HepG2 (cell line): ENCODE data around the gene ARFGAP1. TPM values are rescaled to one million over a fixed set of nuclear protein-coding genes. Genes with fewer than 3 reads are reported as not detected.

ENCODE experiments used
- BHLHE40 ChIP-seq: IDR thresholded peaks from 2 replicates; pipeline ENCODE4 v1.6.1; 2011; ENCODE audit warnings: low read length, improper control_type of control experiment
- CREB1 ChIP-seq, 2 experiments: fragments of 450-650 bp in 1 of 2; IDR thresholded peaks; 2 replicates each; pipeline ENCODE4 v1.6.1; 2016 to 2017; ENCODE audit warnings: control low read depth in 1 of 2, mild to moderate bottlenecking in 1 of 2, missing compliant biosample characterization in 1 of 2, missing genetic modification characterization in 1 of 2
- FOSL2 ChIP-seq: sonication (generic); formaldehyde crosslinking; IDR thresholded peaks from 2 replicates; pipeline ENCODE4 v1.4.0; 2020; ENCODE audit warnings: missing genetic modification reagents
- GABPA ChIP-seq, 2 experiments: IDR thresholded peaks; 2 replicates each; pipeline ENCODE4 v1.6.1; 2011 to 2016; ENCODE audit warnings: low read depth in 2 of 2, low read length in 1 of 2, missing biosample characterization in 1 of 2, missing genetic modification characterization in 1 of 2
- GABPB1 ChIP-seq: IDR thresholded peaks from 2 replicates; pipeline ENCODE4 v1.6.1; 2016; ENCODE audit warnings: mild to moderate bottlenecking, missing genetic modification reagents, moderate library complexity, missing compliant biosample characterization
- GATAD1 ChIP-seq: IDR thresholded peaks from 2 replicates; pipeline ENCODE4 v1.6.1; 2016; ENCODE audit warnings: missing genetic modification reagents, missing compliant biosample characterization
- HDAC6 ChIP-seq: fragments of 200-600 bp; sonication (generic); IDR thresholded peaks from 2 replicates; pipeline ENCODE4 v1.7.0; 2017; ENCODE audit warnings: mild to moderate bottlenecking, antibody characterized with exemption, low read length, low read depth
- HES4 ChIP-seq: sonication (generic); formaldehyde crosslinking; IDR thresholded peaks from 2 replicates; pipeline ENCODE4 v1.9.0; 2021; ENCODE audit warnings: mild to moderate bottlenecking, missing genetic modification reagents, borderline replicate concordance
- HMGXB4 ChIP-seq, 2 experiments: sonication (generic) in 1 of 2; formaldehyde crosslinking in 1 of 2; IDR thresholded peaks; 2 replicates each; pipeline versions ENCODE4 v1.4.0 to v1.6.1; 2018 to 2020; ENCODE audit warnings: missing genetic modification reagents in 2 of 2, borderline replicate concordance in 1 of 2, low read depth in 1 of 2, mild to moderate bottlenecking in 1 of 2, missing biosample characterization in 1 of 2
- ISX ChIP-seq: sonication (generic); formaldehyde crosslinking; conservative IDR thresholded peaks from 2 replicates; pipeline ENCODE4 v1.5.0; 2020; ENCODE audit warnings: missing genetic modification reagents
- KDM2A ChIP-seq: sonication (generic); formaldehyde crosslinking; IDR thresholded peaks from 2 replicates; pipeline ENCODE4 v1.4.0; 2020; ENCODE audit warnings: low read depth, missing genetic modification reagents, borderline replicate concordance
- MAZ ChIP-seq, 2 experiments: sonication (generic) in 1 of 2; formaldehyde crosslinking in 1 of 2; IDR thresholded peaks; 2 replicates each; pipeline versions ENCODE4 v1.5.0 to v1.6.1; 2012 to 2020; ENCODE audit warnings: low read depth in 2 of 2, mild to moderate bottlenecking in 2 of 2, borderline replicate concordance in 1 of 2, improper control_type of control experiment in 1 of 2, low read length in 1 of 2, missing genetic modification reagents in 1 of 2, moderate library complexity in 1 of 2
- MEF2D ChIP-seq: sonication (generic); formaldehyde crosslinking; IDR thresholded peaks from 2 replicates; pipeline ENCODE4 v1.5.1; 2020; ENCODE audit warnings: mild to moderate bottlenecking, missing genetic modification reagents
- RFX5 ChIP-seq: IDR thresholded peaks from 2 replicates; pipeline ENCODE4 v1.6.1; 2011; ENCODE audit warnings: low read depth, low read length, improper control_type of control experiment
- STAG1 ChIP-seq: sonication (generic); formaldehyde crosslinking; IDR thresholded peaks from 2 replicates; pipeline ENCODE4 v1.4.0; 2020; ENCODE audit warnings: missing genetic modification reagents
- USF2 ChIP-seq, 2 experiments: sonication (generic) in 1 of 2; formaldehyde crosslinking in 1 of 2; IDR thresholded peaks; 2 replicates each; pipeline versions ENCODE4 v1.5.1 to v1.6.1; 2011 to 2020; ENCODE audit warnings: borderline replicate concordance in 1 of 2, low read depth in 1 of 2, low read length in 1 of 2, mild to moderate bottlenecking in 1 of 2, missing genetic modification reagents in 1 of 2, moderate library complexity in 1 of 2
- YEATS2 ChIP-seq: sonication (generic); formaldehyde crosslinking; IDR thresholded peaks from 2 replicates; pipeline ENCODE4 v1.4.0; 2020; ENCODE audit warnings: missing genetic modification reagents, borderline replicate concordance
- ZFP41 ChIP-seq: sonication (generic); formaldehyde crosslinking; IDR thresholded peaks from 2 replicates; pipeline ENCODE4 v1.4.0; 2020; ENCODE audit warnings: mild to moderate bottlenecking, missing genetic modification reagents, borderline replicate concordance
- ZNF256 ChIP-seq: sonication (generic); formaldehyde crosslinking; conservative IDR thresholded peaks from 2 replicates; pipeline ENCODE4 v1.4.0; 2020; ENCODE audit warnings: missing genetic modification reagents
- ZNF296 ChIP-seq: sonication (generic); formaldehyde crosslinking; conservative IDR thresholded peaks from 2 replicates; pipeline ENCODE4 v1.5.0; 2020; ENCODE audit warnings: mild to moderate bottlenecking, missing genetic modification reagents
- ZNF782 ChIP-seq: sonication (generic); formaldehyde crosslinking; IDR thresholded peaks from 2 replicates; pipeline ENCODE4 v1.4.0; 2020; ENCODE audit warnings: missing genetic modification reagents, mild to moderate bottlenecking, borderline replicate concordance
- ZSCAN25 ChIP-seq: sonication (generic); formaldehyde crosslinking; IDR thresholded peaks from 2 replicates; pipeline ENCODE4 v1.8.0; 2022; ENCODE audit warnings: mild to moderate bottlenecking, missing genetic modification reagents
- polyA plus RNA-seq, 8 experiments: library from polyadenylated mRNA; depleted of rRNA in 3 of 8; stranded (reverse) in 7 of 8; unstranded in 1 of 8; fragments of >200 nt; fragmentation: Illumina TruSeq in 4 of 8; extraction: Trizol in 4 of 8; gene quantifications; 2 replicates each; pipeline versions ENCODE4 v1.2.1 to v1.2.3, GENCODE V29; 2011 to 2016; ENCODE audit warnings: low read depth in 4 of 8, missing spikeins in 1 of 8, mixed read lengths in 1 of 8; ENCODE audit not compliant: insufficient read depth in 1 of 8
- total RNA-seq, 5 experiments: library from RNA; depleted of rRNA; stranded (reverse); fragments of >200 nt; fragmentation: Illumina TruSeq; extraction: Trizol; gene quantifications; 2 replicates each; pipeline ENCODE4 v1.2.3, GENCODE V29; 2016; ENCODE audit warnings: low read depth in 1 of 5
- TF ChIP-seq, protein P1 (sequence below): sonication (generic); formaldehyde crosslinking; IDR thresholded peaks from 2 replicates; pipeline ENCODE4 v1.4.0; 2020; ENCODE audit warnings: missing genetic modification reagents

Gene ARFGAP1
- total and polyA plus RNA-seq, 2 of the 13 experiments (the other 11 are each of a cell fraction or from before 2014, with no cell fraction given): 132 TPM

DNA sequence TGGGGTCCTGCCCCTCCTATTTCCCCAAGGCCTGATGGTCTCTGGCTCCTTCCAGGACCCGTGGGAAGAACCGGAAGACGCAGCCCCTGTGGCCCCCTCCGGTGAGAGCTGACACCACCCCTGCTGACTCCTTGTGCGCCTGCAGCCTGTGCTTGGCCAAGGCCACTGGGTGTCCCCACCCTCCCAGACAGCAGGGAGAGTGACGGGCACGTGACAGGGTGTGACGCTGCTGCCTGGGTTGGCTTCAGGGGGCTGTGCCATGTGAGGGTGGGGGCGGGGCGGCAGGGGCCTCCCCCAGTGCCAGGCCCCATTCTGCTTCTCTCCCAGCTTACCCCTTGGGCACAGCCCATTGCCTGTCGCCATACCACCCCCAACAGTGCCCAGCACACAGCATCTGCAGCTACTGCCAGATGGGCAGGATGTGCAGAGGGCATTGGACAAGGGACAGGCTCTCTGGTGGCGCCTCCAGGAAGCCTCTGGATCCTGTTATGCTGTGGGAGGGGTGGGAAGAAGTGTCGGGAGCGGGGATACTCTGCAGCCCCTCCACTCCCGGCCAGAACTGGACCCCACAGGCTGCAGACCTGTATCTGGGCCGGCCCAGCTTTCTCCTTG lies 34.0 kb upstream of the ARFGAP1 start (continued):
- TF ChIP-seq USF2 (IDR thresholded peaks at IDR 0.05; ENCODE audit: low read depth, low read length) (peak; percentile 51; the same call in 1 of the 2 replicates), USF2 (CRISPR knock-in tag; IDR thresholded peaks at IDR 0.05; ENCODE audit: borderline replicate concordance) (peak; percentile 74; the same call in 1 of the 2 replicates), ZSCAN25 (CRISPR knock-in tag) (peak; percentile 82), STAG1 (peak; percentile 49), GABPB1 (CRISPR knock-in tag) (peak; percentile 58), GATAD1 (CRISPR knock-in tag) (no peak), ZNF256 (CRISPR knock-in tag) (no peak), MAZ (IDR thresholded peaks at IDR 0.05; ENCODE audit: borderline replicate concordance, low read depth, low read length) (0 out of 2 replicates have a peak, but pooled peaks have one; percentile 25), MAZ (CRISPR knock-in tag; IDR thresholded peaks at IDR 0.05; ENCODE audit: low read depth) (no peak), CREB1 (IDR thresholded peaks at IDR 0.05) (peak; percentile 66), CREB1 (CRISPR knock-in tag; IDR thresholded peaks at IDR 0.05) (no peak), KDM2A (CRISPR knock-in tag) (peak; percentile 59; the same call in 1 of the 2 replicates), HES4 (no peak), HDAC6 (no peak), ZNF296 (CRISPR knock-in tag) (no peak), ZNF782 (no peak), ISX (CRISPR knock-in tag) (no peak), BHLHE40 (peak; percentile 80), GABPA (IDR thresholded peaks at IDR 0.05; ENCODE audit: low read depth, low read length) (no peak), GABPA (CRISPR knock-in tag; IDR thresholded peaks at IDR 0.05; ENCODE audit: low read depth) (peak; percentile 45), RFX5 (no peak), YEATS2 (0 out of 2 replicates have a peak, but pooled peaks have one; percentile 24), ZFP41 (no peak), MEF2D (CRISPR knock-in tag) (no peak), FOSL2 (CRISPR knock-in tag) (0 out of 2 replicates have a peak, but pooled peaks have one; percentile 6), HMGXB4 (CRISPR knock-in tag; IDR thresholded peaks at IDR 0.05; ENCODE audit: borderline replicate concordance in 1 of 2, low read depth in 1 of 2) (0 out of 4 replicates have a peak, but pooled peaks of 1 of the 2 experiments have one; percentile 27)
- TF ChIP-seq, protein P1, sequence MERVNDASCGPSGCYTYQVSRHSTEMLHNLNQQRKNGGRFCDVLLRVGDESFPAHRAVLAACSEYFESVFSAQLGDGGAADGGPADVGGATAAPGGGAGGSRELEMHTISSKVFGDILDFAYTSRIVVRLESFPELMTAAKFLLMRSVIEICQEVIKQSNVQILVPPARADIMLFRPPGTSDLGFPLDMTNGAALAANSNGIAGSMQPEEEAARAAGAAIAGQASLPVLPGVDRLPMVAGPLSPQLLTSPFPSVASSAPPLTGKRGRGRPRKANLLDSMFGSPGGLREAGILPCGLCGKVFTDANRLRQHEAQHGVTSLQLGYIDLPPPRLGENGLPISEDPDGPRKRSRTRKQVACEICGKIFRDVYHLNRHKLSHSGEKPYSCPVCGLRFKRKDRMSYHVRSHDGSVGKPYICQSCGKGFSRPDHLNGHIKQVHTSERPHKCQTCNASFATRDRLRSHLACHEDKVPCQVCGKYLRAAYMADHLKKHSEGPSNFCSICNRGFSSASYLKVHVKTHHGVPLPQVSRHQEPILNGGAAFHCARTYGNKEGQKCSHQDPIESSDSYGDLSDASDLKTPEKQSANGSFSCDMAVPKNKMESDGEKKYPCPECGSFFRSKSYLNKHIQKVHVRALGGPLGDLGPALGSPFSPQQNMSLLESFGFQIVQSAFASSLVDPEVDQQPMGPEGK (CRISPR knock-in tag): peak; percentile 91
